Right lobe of liver (tissue), 6 donors: ENCODE measurements around the gene LALBA. TPM values are rescaled to one million over a fixed set of nuclear protein-coding genes. Genes with fewer than 3 reads are reported as not detected.

Experiments used
- ATAC-seq, 4 donors: fragments of 200-7000 bp; cut with Tn5 transposase; one replicate each; pipeline ENCODE4 v1.9.1; 2020; ENCODE audit warnings: mild to moderate bottlenecking in 4 of 4, moderate library complexity in 4 of 4
- DNase-seq, 3 donors: peaks; one replicate each; pipeline ENCODE4 v3.0.0-alpha.2; 2020
- H3K27ac ChIP-seq, 3 donors: fragments of 200-600 bp; one replicate each; pipeline ENCODE4 v1.8.0; 2022
- H3K27me3 ChIP-seq, 2 donors: fragments of 200-600 bp; one replicate each; pipeline ENCODE4 v1.8.0; 2022
- H3K36me3 ChIP-seq, 4 donors: fragments of 200-600 bp; sonication (generic) in 1 of 4; one replicate each; pipeline versions ENCODE4 v1.5.1 to v1.8.0; 2017 to 2022; ENCODE audit warnings: control low read depth in 1 of 4
- H3K4me1 ChIP-seq, 4 donors: fragments of 200-600 bp; sonication (generic) in 1 of 4; one replicate each; pipeline versions ENCODE4 v1.5.1 to v1.8.0; 2017 to 2022; ENCODE audit warnings: control low read depth in 1 of 4
- H3K4me3 ChIP-seq, 3 donors: fragments of 200-600 bp; one replicate each; pipeline ENCODE4 v1.8.0; 2022
- H3K9me3 ChIP-seq, 4 donors: fragments of 200-600 bp; sonication (generic) in 1 of 4; one replicate each; pipeline versions ENCODE4 v1.5.1 to v1.8.0; 2017 to 2022; ENCODE audit warnings: control low read depth in 1 of 4
- POLR2A ChIP-seq: fragments of 450-650 bp; IDR thresholded peaks from one replicate; pipeline ENCODE4 v1.6.1; 2017; ENCODE audit warnings: antibody characterized with exemption, mild to moderate bottlenecking
- WGBS: methylation state at CpG from one replicate; pipeline ENCODE4 v1.1.6; 2018; ENCODE audit warnings: low coverage, low lambda C conversion rate; ENCODE audit not compliant: insufficient coverage; ENCODE audit errors: missing lambda C conversion rate; 5-methylcytosine and 5-hydroxymethylcytosine counted together
- intact Hi-C, 2 donors: fragments of 100-400 bp; cut with DNase I; formaldehyde crosslinking; loops; one replicate each; pipeline versions ENCODE4 v1.11.2 to v1.14.1; 2022
- long read RNA-seq: library from polyadenylated mRNA; unstranded; transcript quantifications from one replicate; pipeline ENCODE4 v2.0.0, GENCODE V29; 2019
- total RNA-seq, 6 experiments: library from RNA; depleted of rRNA in 2 of 6; stranded (reverse); fragments of >200 nt in 2 of 6; fragmentation: NEBNext Ultra II Directional in 3 of 6; extraction: Animal tissue kit (Norgen Biotek cat#: 25700) in 3 of 6; gene quantifications; one replicate each; pipeline versions ENCODE4 v1.1.0 to v1.2.4, GENCODE V29; 2016 to 2023
- TF ChIP-seq, protein P1 (sequence below), 4 donors: fragments of 200-600 bp in 3 of 4; fragments of 450-650 bp in 1 of 4; IDR thresholded peaks; one replicate each; pipeline versions ENCODE4 v1.5.1 to v1.8.0; 2016 to 2022; ENCODE audit warnings: antibody characterized with exemption in 4 of 4, mild to moderate bottlenecking in 2 of 4
- donor health status: DM: no; HTN: yes; CAD: no.
- donor health status: DM: no; HTN: no; CAD: no.
- donor health status: DM: no; HTN: no; CAD: no.
- donor health status: DM: no; HTN: yes; CAD: no.
- donor health status: DM: no; HTN: yes; CAD: no.

The LALBA gene
- total RNA-seq: not detected
- long read RNA-seq: 0 reads

DNA sequence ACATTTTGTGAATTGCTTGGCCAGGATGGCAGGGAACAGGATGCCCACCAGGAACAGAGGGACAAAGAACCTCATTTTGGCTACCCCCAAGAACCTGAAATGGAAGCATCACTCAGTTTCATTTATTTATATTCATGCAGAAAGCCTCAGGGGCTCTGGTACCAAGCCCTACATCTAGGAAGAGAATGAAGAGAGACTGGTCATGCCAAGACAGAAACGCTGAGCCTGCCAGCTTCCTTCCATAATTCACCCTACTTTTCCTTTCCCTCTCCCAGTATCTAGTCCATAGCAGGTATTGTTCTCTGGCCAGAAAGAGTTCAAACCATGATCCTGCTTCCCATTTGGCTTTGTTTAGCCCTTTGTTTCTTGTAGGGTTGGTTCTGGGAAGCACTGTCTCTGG is at the start of gene LALBA:
Gene LALBA (minus strand): TSS at position 101 of the 400 bp plus-strand sequence. CDS start 26 bp downstream, at position 75.
- 38% methylated on average over 1 of the region's 1 CpG for WGBS
- H3K4me1 ChIP-seq: no peaks in the 10 kb centered on the region
- intact Hi-C loops: no loop called here

DNA sequence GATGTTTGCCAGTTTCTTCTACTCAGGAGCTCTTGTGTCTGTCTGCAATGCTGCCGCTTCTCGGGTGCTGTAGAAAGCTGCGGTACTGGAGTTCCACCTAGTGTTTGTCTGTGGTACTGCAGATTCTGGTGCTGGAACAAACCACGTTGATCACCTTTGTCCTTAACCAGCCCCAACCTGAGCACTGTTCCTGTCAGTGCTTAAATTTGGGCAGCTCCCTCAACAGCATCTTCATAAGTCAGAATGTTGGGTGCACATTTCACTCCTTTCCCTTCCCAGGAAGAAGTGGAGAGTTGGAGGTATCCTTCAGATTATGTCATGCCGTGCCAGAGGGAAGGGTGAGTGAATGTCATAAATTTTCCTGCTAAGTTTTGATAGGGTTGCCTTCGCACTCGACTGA is 48.7 kb upstream of the LALBA start:
- Histone ChIP-seq H3K4me1 (no peaks in the 10 kb centered on the region), H3K4me3 (no peak overlapping the region), H3K27ac (no peak overlapping the region), H3K9me3 (no peaks in the 10 kb centered on the region), H3K27me3 (no peaks in the 10 kb centered on the region), H3K36me3 (no peaks in the 10 kb centered on the region)
- ATAC-seq: peak; percentile 97 to 99 (median 98)
- peak; percentile 48 to 76 (median 66) for DNase-seq
- TF ChIP-seq, protein P1, sequence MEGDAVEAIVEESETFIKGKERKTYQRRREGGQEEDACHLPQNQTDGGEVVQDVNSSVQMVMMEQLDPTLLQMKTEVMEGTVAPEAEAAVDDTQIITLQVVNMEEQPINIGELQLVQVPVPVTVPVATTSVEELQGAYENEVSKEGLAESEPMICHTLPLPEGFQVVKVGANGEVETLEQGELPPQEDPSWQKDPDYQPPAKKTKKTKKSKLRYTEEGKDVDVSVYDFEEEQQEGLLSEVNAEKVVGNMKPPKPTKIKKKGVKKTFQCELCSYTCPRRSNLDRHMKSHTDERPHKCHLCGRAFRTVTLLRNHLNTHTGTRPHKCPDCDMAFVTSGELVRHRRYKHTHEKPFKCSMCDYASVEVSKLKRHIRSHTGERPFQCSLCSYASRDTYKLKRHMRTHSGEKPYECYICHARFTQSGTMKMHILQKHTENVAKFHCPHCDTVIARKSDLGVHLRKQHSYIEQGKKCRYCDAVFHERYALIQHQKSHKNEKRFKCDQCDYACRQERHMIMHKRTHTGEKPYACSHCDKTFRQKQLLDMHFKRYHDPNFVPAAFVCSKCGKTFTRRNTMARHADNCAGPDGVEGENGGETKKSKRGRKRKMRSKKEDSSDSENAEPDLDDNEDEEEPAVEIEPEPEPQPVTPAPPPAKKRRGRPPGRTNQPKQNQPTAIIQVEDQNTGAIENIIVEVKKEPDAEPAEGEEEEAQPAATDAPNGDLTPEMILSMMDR (IDR thresholded peaks at IDR 0.05): peak; percentile 90 to 97 (median 96)
- no peak for TF ChIP-seq POLR2A
- WGBS: 34% methylated on average over 6 of the region's 7 CpGs
- intact Hi-C loops: no loop called here

More for the DNA sequence above, at the start of gene LALBA:
- TF ChIP-seq, protein P1 (IDR thresholded peaks at IDR 0.05): no peak
- no peak for TF ChIP-seq POLR2A
- Histone ChIP-seq H3K9me3 (no peaks in the 10 kb centered on the region), H3K27me3 (no peaks in the 10 kb centered on the region), H3K4me3 (no peak within 1 kb of the TSS), H3K36me3 (no peaks in the 10 kb centered on the region), H3K27ac (no peak within 1 kb of the TSS)
- ATAC-seq: no peak
- DNase-seq: no peak

- intact Hi-C loops: no loop called here
- ATAC-seq (no peak), DNase-seq (no peak)
- Histone ChIP-seq H3K36me3 (no peaks in the 10 kb centered on the region), H3K27ac (no peak overlapping the region), H3K9me3 (no peaks in the 10 kb centered on the region), H3K4me3 (no peak overlapping the region), H3K4me1 (no peaks in the 10 kb centered on the region), H3K27me3 (no peaks in the 10 kb centered on the region)
- whole genome bisulfite sequencing: 76% methylated on average over 2 of the region's 4 CpGs
- no peak for TF ChIP-seq POLR2A
- TF ChIP-seq, protein P1 (IDR thresholded peaks at IDR 0.05): no peak
These were observed 45.8 kb upstream of the LALBA start for GRCh38 chr12:48615681-48616080.

- no peak for ATAC-seq
- 50% methylated on average over 1 of the region's 1 CpG for WGBS
- Histone ChIP-seq H3K9me3 (no peaks in the 10 kb centered on the region), H3K4me1 (no peaks in the 10 kb centered on the region), H3K27ac (no peak overlapping the region), H3K4me3 (no peak overlapping the region), H3K36me3 (no peaks in the 10 kb centered on the region), H3K27me3 (no peaks in the 10 kb centered on the region)
- TF ChIP-seq POLR2A: no peak
- TF ChIP-seq, protein P1 (IDR thresholded peaks at IDR 0.05): no peak
- intact Hi-C loops: no loop called here
- DNase-seq: no peak
These were observed 43.5 kb upstream of the LALBA start for GRCh38 chr12:48613321-48613720.
